Hepatocyte (in vitro differentiated cells): Measurements from ENCODE around the gene STXBP1.

ENCODE experiments used
- EZH2 ChIP-seq: fragments of 200-600 bp; sonication (generic); IDR thresholded peaks from 2 replicates; pipeline ENCODE4 v1.6.1; 2016; ENCODE audit warnings: antibody characterized with exemption, mild to moderate bottlenecking, borderline replicate concordance
- TF ChIP-seq, protein P1 (sequence below): fragments of 200-600 bp; sonication (generic); IDR thresholded peaks from 2 replicates; pipeline ENCODE4 v1.5.1; 2016; ENCODE audit warnings: antibody characterized with exemption, mild to moderate bottlenecking; ENCODE audit not compliant: poor library complexity

DNA sequence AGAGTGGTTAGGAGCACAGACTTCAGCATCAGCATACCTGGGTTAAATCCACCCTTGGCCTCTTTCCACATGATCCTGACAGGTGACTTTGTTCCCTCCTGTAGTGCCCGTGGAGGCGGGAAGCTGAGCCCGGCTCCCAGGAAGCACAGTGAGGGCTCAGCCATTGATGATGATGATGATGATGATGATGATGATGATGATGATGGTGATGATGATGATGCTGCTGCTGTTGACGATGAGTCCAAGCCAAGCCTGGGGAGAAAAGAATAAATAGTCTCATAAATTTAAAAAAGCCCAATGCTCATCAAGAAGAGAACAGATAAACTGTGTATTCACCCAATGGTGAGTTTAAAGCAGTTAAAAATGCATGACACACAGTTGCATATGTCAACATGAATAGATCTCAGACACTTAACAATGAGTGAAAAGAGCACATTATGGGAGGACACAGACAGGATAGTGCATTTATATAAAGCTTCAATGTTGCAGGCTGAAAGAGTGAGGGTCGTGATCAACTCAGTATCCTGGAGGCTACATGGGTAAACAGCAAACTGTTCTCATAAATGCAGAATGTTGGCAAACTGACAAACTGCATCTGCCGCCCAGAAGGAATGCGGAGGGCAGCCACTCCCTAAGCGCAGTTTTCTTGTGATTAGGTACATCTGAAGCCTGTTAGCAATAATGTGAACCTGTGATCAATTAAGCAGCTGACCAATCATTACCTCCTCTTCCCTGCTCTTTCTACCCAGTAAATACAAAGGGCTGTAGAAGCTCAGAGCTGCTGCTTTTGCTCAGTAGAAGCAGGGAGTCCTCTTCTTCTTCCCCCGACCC lies 83.0 kb downstream of the STXBP1 start:
- TF ChIP-seq, protein P1, sequence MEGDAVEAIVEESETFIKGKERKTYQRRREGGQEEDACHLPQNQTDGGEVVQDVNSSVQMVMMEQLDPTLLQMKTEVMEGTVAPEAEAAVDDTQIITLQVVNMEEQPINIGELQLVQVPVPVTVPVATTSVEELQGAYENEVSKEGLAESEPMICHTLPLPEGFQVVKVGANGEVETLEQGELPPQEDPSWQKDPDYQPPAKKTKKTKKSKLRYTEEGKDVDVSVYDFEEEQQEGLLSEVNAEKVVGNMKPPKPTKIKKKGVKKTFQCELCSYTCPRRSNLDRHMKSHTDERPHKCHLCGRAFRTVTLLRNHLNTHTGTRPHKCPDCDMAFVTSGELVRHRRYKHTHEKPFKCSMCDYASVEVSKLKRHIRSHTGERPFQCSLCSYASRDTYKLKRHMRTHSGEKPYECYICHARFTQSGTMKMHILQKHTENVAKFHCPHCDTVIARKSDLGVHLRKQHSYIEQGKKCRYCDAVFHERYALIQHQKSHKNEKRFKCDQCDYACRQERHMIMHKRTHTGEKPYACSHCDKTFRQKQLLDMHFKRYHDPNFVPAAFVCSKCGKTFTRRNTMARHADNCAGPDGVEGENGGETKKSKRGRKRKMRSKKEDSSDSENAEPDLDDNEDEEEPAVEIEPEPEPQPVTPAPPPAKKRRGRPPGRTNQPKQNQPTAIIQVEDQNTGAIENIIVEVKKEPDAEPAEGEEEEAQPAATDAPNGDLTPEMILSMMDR: no peak
- TF ChIP-seq EZH2: no peak
